Subcutaneous abdominal adipose tissue (tissue), 5 donors: ENCODE results near the gene ASPG.

Source experiments
- H3K27ac ChIP-seq: one replicate; pipeline ENCODE4 v1.7.0; 2013; ENCODE audit warnings: low read depth, mild to moderate bottlenecking, inconsistent platforms, low read length, moderate library complexity
- H3K27me3 ChIP-seq, 5 donors: one replicate each; pipeline ENCODE4 v1.7.0; 2013; ENCODE audit warnings: low read length in 5 of 5, inconsistent platforms in 1 of 5; ENCODE audit not compliant: control insufficient read depth in 5 of 5, insufficient read depth in 4 of 5
- H3K36me3 ChIP-seq, 5 donors: one replicate each; pipeline ENCODE4 v1.7.0; 2013; ENCODE audit warnings: low read length in 5 of 5; ENCODE audit not compliant: control insufficient read depth in 5 of 5, insufficient read depth in 5 of 5
- H3K4me1 ChIP-seq, 5 donors: one replicate each; pipeline ENCODE4 v1.7.0; 2013; ENCODE audit warnings: low read length in 5 of 5, mild to moderate bottlenecking in 3 of 5, moderate library complexity in 1 of 5; ENCODE audit not compliant: control insufficient read depth in 5 of 5, insufficient read depth in 5 of 5
- H3K4me3 ChIP-seq, 5 donors: one replicate each; pipeline ENCODE4 v1.7.0; 2013; ENCODE audit warnings: low read length in 5 of 5, low read depth in 1 of 5
- H3K9ac ChIP-seq, 5 donors: one replicate each; pipeline ENCODE4 v1.7.0; 2013; ENCODE audit warnings: low read length in 5 of 5, mild to moderate bottlenecking in 4 of 5, moderate library complexity in 3 of 5
- H3K9me3 ChIP-seq, 5 donors: one replicate each; pipeline ENCODE4 v1.7.0; 2013; ENCODE audit warnings: low read length in 5 of 5; ENCODE audit not compliant: control insufficient read depth in 5 of 5
- donor health status: healthy.
- donor health status: healthy.
- donor health status: healthy.
- donor health status: healthy.
- donor health status: healthy.

ASPG gene

GRCh38 chr14:104084251-104085002 is 1.1 kb upstream of the ASPG start:
- H3K4me3 ChIP-seq: no peak overlapping the region
- peaks cover 0 to 30% (median 14%) of the 10 kb centered on the region in 5 donors for H3K4me1 ChIP-seq
- no peak overlapping the region for H3K9ac ChIP-seq
- H3K36me3 ChIP-seq: no peaks in the 10 kb centered on the region
- H3K9me3 ChIP-seq: no peaks in the 10 kb centered on the region
- H3K27ac ChIP-seq: no peak overlapping the region
- H3K27me3 ChIP-seq: peaks cover 39 to 49% (median 43%) of the 10 kb centered on the region in 5 donors

- no peak overlapping the region for H3K27ac ChIP-seq
- H3K27me3 ChIP-seq: peaks cover 39 to 52% (median 42%) of the 10 kb centered on the region in 5 donors
- H3K4me1 ChIP-seq: peaks cover 0 to 30% (median 14%) of the 10 kb centered on the region in 5 donors
- H3K4me3 ChIP-seq: peak overlapping the region in 1 of 5 donors; percentile 24
- H3K9ac ChIP-seq: no peak overlapping the region
- H3K36me3 ChIP-seq: no peaks in the 10 kb centered on the region
- peaks cover 0 to 4% (median 2%) of the 10 kb centered on the region in 5 donors for H3K9me3 ChIP-seq
These were observed 345 bp downstream of the ASPG start for GRCh38 chr14:104085889-104086201.

GRCh38 chr14:104086210-104086660 is 735 bp downstream of the ASPG start:
- H3K4me3 ChIP-seq: no peak overlapping the region
- H3K4me1 ChIP-seq: peaks cover 0 to 30% (median 14%) of the 10 kb centered on the region in 5 donors
- H3K9ac ChIP-seq: no peak overlapping the region
- H3K9me3 ChIP-seq: peaks cover 0 to 4% (median 2%) of the 10 kb centered on the region in 5 donors
- peaks cover 38 to 52% (median 44%) of the 10 kb centered on the region in 5 donors for H3K27me3 ChIP-seq
- no peaks in the 10 kb centered on the region for H3K36me3 ChIP-seq
- H3K27ac ChIP-seq: no peak overlapping the region

GRCh38 chr14:104086661-104087461 is 1.4 kb downstream of the ASPG start:
- H3K9ac ChIP-seq: no peak overlapping the region
- peaks cover 0 to 30% (median 14%) of the 10 kb centered on the region in 5 donors for H3K4me1 ChIP-seq
- no peak overlapping the region for H3K4me3 ChIP-seq
- H3K27me3 ChIP-seq: peaks cover 35 to 52% (median 42%) of the 10 kb centered on the region in 5 donors
- no peaks in the 10 kb centered on the region for H3K36me3 ChIP-seq
- H3K9me3 ChIP-seq: peaks cover 0 to 4% (median 2%) of the 10 kb centered on the region in 5 donors
- no peak overlapping the region for H3K27ac ChIP-seq

- Histone ChIP-seq H3K4me3 (no peak overlapping the region), H3K27me3 (peaks cover 34 to 53% (median 42%) of the 10 kb centered on the region in 5 donors), H3K9ac (no peak overlapping the region), H3K4me1 (peaks cover 0 to 30% (median 14%) of the 10 kb centered on the region in 5 donors), H3K9me3 (peaks cover 0 to 4% (median 2%) of the 10 kb centered on the region in 5 donors), H3K36me3 (no peaks in the 10 kb centered on the region), H3K27ac (no peak overlapping the region)
These were observed 2.0 kb downstream of the ASPG start for GRCh38 chr14:104087505-104087904.

GRCh38 chr14:104087981-104088850 is 2.7 kb downstream of the ASPG start:
- H3K9me3 ChIP-seq: peaks cover 0 to 4% (median 2%) of the 10 kb centered on the region in 5 donors
- H3K36me3 ChIP-seq: no peaks in the 10 kb centered on the region
- peaks cover 32 to 47% (median 38%) of the 10 kb centered on the region in 5 donors for H3K27me3 ChIP-seq
- H3K4me1 ChIP-seq: peaks cover 0 to 30% (median 14%) of the 10 kb centered on the region in 5 donors
- no peak overlapping the region for H3K4me3 ChIP-seq
- H3K27ac ChIP-seq: no peak overlapping the region
- no peak overlapping the region for H3K9ac ChIP-seq

GRCh38 chr14:104090071-104090748 is 4.7 kb downstream of the ASPG start:
- Histone ChIP-seq H3K36me3 (no peaks in the 10 kb centered on the region), H3K27me3 (peaks cover 30 to 44% (median 35%) of the 10 kb centered on the region in 5 donors), H3K9me3 (peaks cover 0 to 4% (median 2%) of the 10 kb centered on the region in 5 donors), H3K4me3 (no peak overlapping the region), H3K9ac (no peak overlapping the region), H3K27ac (no peak overlapping the region), H3K4me1 (peaks cover 0 to 26% (median 9%) of the 10 kb centered on the region in 5 donors)

GRCh38 chr14:104091061-104091926 is 5.8 kb downstream of the ASPG start:
- H3K36me3 ChIP-seq: no peaks in the 10 kb centered on the region
- H3K9me3 ChIP-seq: peaks cover 0 to 4% (median 2%) of the 10 kb centered on the region in 5 donors
- H3K4me1 ChIP-seq: peaks cover 0 to 19% (median 7%) of the 10 kb centered on the region in 5 donors
- no peak overlapping the region for H3K4me3 ChIP-seq
- H3K27me3 ChIP-seq: peaks cover 32 to 47% (median 37%) of the 10 kb centered on the region in 5 donors
- H3K9ac ChIP-seq: no peak overlapping the region
- no peak overlapping the region for H3K27ac ChIP-seq
